ENCODE results near the gene CACNA1F.

- no peak for TF ChIP-seq CTCF (IDR thresholded peaks at IDR 0.05)
- no peak for TF ChIP-seq SIN3A (IDR thresholded peaks at IDR 0.05; ENCODE audit: borderline replicate concordance, insufficient read depth, low read depth, low read length)
- no peak for TF ChIP-seq REST (IDR thresholded peaks at IDR 0.05; ENCODE audit: insufficient read depth in 1 of 2, low read depth in 2 of 2, low read length in 1 of 2)
Measured at GRCh38 chrX:49271341-49271740, 38.2 kb upstream of the CACNA1F start.
